HL-60 (cell line): ENCODE measurements around the gene TGM4.

Experiments used
- DNase-seq, 2 experiments: peaks; one replicate each; pipeline ENCODE4 v3.0.0-alpha.2; 2010 to 2020; ENCODE audit warnings: low read depth in 1 of 2, low spot score in 1 of 2
- H3K27ac ChIP-seq: fragments of 250-450 bp; sonication (Bioruptor Pico); replicated peaks from 2 replicates; pipeline ENCODE4 v1.5.1; 2020; ENCODE audit warnings: mild to moderate bottlenecking, moderate library complexity
- H3K27me3 ChIP-seq: fragments of 250-450 bp; sonication (Bioruptor Pico); 2 replicates; pipeline ENCODE4 v1.5.1; 2021; ENCODE audit warnings: mild to moderate bottlenecking, moderate library complexity; ENCODE audit not compliant: insufficient read depth, poor library complexity, severe bottlenecking
- H3K4me3 ChIP-seq: replicated peaks from 2 replicates; pipeline ENCODE4 v1.5.1; 2011; ENCODE audit warnings: mild to moderate bottlenecking, control low read depth, low read length; ENCODE audit not compliant: insufficient read depth
- CTCF ChIP-seq: IDR thresholded peaks from one replicate; pipeline ENCODE4 v1.5.1; 2011; ENCODE audit warnings: low read length, control low read depth, inconsistent platforms; ENCODE audit not compliant: insufficient read depth
- GABPA ChIP-seq: IDR thresholded peaks from 2 replicates; pipeline ENCODE4 v1.6.1; 2012; ENCODE audit warnings: low read depth
- POLR2AphosphoS5 ChIP-seq: IDR thresholded peaks from 2 replicates; pipeline ENCODE4 v1.6.1; 2012; ENCODE audit warnings: low read depth
- REST ChIP-seq: IDR thresholded peaks from 2 replicates; pipeline ENCODE4 v1.6.1; 2012; ENCODE audit warnings: low read depth; ENCODE audit not compliant: insufficient replicate concordance
- SPI1 ChIP-seq: IDR thresholded peaks from 2 replicates; pipeline ENCODE4 v1.6.1; 2012; ENCODE audit warnings: low read depth, mild to moderate bottlenecking, borderline replicate concordance

Gene TGM4

GRCh38 chr3:44832032-44832431 lies 42.4 kb upstream of the TGM4 start:
- H3K27me3 ChIP-seq = no peaks in the 10 kb centered on the region
- no peak overlapping the region for H3K27ac ChIP-seq
- H3K4me3 ChIP-seq = no peak overlapping the region
- no peak for DNase-seq
- TF ChIP-seq REST (no peak), GABPA (no peak), POLR2AphosphoS5 (no peak), SPI1 (no peak), CTCF (no peak)

GRCh38 chr3:44832965-44833364 lies 41.4 kb upstream of the TGM4 start:
- no peak for DNase-seq
- Histone ChIP-seq H3K27me3 (no peaks in the 10 kb centered on the region), H3K4me3 (no peak overlapping the region), H3K27ac (no peak overlapping the region)
- TF ChIP-seq REST (no peak), CTCF (no peak), POLR2AphosphoS5 (no peak), GABPA (no peak), SPI1 (no peak)

- DNase-seq = no peak
- Histone ChIP-seq H3K27me3 (no peaks in the 10 kb centered on the region), H3K27ac (no peak overlapping the region), H3K4me3 (no peak overlapping the region)
- TF ChIP-seq SPI1 (no peak), REST (no peak), GABPA (no peak), CTCF (no peak), POLR2AphosphoS5 (no peak)
Measured at GRCh38 chr3:44833394-44833793, 41.0 kb upstream of the TGM4 start.
